ENCODE results near the gene KRT17.
"Not testable (repeated sequence)": the region's sequence is repeated elsewhere in the genome, so short reads cannot be mapped to it uniquely, and the experiment has no call there.

DNA sequence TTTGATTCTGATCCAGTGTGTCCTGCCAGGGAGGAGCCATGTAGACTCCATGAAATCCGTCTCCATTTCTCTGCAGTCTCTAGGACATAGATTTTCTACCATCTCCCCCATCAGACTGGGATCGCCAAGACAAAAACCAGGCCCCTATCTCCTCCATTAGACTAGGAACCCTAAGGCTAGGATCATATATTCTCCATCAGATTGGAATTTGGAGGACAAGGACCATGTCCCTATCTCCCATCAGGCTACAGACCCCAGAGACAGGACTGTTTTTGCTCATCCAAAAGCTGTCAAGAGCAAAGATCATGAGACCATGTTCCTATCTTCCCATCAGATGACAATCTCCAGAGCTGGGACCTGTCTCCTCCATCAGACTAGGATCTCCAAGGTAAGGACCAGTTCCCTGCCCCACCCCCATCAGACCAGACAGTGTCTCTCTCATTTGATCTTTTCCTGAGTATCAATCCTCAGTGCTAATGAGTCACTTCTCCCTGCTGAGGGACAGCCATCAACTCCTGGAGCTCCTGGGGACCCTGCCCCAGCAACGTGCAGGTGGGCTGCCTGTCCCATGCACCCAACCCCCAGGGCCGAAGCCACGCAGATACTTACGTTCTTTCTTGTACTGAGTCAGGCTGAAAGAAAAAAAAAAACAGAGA is 4.3 kb downstream of the KRT17 start:
- TF ChIP-seq, protein P1, sequence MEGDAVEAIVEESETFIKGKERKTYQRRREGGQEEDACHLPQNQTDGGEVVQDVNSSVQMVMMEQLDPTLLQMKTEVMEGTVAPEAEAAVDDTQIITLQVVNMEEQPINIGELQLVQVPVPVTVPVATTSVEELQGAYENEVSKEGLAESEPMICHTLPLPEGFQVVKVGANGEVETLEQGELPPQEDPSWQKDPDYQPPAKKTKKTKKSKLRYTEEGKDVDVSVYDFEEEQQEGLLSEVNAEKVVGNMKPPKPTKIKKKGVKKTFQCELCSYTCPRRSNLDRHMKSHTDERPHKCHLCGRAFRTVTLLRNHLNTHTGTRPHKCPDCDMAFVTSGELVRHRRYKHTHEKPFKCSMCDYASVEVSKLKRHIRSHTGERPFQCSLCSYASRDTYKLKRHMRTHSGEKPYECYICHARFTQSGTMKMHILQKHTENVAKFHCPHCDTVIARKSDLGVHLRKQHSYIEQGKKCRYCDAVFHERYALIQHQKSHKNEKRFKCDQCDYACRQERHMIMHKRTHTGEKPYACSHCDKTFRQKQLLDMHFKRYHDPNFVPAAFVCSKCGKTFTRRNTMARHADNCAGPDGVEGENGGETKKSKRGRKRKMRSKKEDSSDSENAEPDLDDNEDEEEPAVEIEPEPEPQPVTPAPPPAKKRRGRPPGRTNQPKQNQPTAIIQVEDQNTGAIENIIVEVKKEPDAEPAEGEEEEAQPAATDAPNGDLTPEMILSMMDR (IDR thresholded peaks at IDR 0.05; ENCODE audit: poor library complexity), result not testable (repeated sequence)
- not testable (repeated sequence) for TF ChIP-seq EZH2 (IDR thresholded peaks at IDR 0.05; ENCODE audit: borderline replicate concordance); EZH2phosphoT487 (IDR thresholded peaks at IDR 0.05; ENCODE audit: low read depth, severe bottlenecking, unreplicated experiment)

Data from hepatocyte (in vitro differentiated cells).